Stimulated activated CD8-positive, alpha-beta memory T cell treated with anti-CD3 and anti-CD28 coated beads, Interleukin-2, amount 100 ng/mL, for 48 hours (primary cell): ENCODE data around the gene TRPM2.

Source experiments
- DNase-seq, 2 donors: peaks; one replicate each; pipeline ENCODE4 v3.0.0-alpha.2; 2020; ENCODE audit warnings: low read depth in 2 of 2

Gene TRPM2

DNA sequence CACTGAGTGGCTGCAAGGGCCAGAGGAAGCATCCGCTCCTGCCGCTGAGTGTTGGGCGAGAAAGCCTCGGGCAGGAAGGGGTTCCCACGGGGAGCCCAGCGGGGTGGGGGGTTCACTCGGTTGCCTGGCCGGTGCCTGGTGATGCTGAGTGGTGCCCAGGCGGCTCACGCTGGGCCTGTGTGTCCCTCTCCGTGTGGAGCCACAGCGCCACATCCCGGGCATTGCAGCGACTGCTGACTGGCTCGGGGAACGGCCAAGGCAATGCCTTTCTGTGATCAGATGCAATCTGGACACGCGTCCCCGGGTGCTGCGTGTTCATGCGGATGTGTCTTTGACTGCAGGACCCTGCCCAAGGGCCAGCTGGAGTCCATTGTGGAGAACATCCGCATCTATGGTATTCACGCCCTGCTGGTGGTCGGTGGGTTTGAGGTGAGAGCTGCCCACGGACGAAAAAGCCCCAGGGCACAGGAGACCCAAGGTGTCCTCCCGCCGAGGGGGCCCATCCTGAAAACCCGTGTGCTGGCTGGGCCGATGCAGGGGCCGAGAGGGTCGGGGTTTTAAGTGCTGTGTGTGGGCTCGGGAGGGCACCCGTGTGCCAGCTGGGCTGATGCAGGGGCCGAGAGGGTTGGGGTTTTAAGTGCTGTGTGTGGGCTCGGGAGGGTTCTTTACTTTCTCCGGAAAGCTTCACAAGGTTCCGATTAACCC, 30.6 kb upstream of the TRPM2 start:
- no peak for DNase-seq

DNA sequence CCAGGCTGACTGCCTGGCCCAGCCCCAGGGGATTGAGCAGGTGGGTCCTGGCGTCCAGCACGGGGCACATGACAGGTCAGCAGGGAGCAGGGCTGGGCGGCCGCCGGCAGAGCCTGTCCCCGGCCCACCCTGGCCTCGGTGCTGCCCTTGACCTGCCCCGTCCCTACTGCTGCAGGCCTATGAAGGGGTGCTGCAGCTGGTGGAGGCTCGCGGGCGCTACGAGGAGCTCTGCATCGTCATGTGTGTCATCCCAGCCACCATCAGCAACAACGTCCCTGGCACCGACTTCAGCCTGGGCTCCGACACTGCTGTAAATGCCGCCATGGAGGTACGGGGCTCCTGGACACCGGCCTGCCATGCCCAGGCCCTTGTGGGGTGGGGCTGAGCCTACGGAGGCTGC, 29.8 kb upstream of the TRPM2 start:
- DNase-seq = no peak

- no peak for DNase-seq
Observed at GRCh38 chr21:44324106-44324853, 29.1 kb upstream of the TRPM2 start.

DNA sequence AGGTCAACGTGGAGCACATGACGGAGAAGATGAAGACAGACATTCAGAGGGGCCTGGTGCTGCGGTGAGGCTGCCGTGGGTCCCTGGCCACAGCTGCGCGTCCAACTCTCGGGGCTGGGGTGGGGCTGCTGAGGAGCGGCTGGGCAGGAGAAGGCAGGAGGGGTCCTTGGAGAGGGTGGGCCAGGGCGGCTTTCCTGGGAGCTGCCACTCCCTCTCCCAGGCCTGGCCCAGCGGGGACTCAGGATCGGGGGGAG, 28.6 kb upstream of the TRPM2 start:
- DNase-seq = no peak

DNA sequence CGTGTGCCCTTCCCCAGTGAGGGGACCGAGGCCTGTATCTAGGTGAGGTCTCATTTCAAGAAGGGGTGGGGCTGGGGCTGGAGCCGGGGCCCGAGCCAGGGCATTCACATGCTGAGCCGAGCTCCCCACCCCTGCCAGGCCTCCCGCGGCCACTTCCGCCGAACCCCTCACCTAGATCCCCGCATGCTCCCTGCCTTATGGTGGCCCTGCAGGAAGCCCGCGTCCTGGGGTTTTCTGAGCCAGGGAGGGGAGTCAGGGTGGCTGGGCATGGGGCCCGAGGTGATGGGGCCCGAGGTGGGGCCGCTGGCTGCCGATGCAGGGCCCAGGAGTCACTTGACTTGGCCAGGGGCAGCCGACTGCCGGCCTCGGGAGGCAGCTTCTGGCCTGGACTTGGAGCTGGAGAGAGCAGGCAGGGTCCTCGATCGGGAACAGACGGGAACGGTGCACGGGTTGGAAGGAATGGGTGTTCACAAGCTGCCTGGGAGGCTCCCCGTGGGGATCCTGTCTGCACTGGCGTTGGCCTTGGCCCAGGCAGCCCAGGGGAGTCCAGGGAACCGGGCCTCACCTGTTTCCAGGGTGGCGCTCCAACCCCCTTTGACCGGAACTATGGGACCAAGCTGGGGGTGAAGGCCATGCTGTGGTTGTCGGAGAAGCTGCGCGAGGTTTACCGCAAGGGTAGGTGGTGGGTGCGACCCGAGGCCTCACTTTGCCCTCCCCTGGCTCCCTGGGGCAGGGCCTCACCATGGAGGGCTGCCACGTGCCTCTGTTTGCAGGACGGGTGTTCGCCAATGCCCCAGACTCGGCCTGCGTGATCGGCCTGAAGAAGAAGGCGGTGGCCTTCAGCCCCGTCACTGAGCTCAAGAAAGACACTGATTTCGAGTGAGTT, 27.8 kb upstream of the TRPM2 start:
- no peak for DNase-seq

GRCh38 chr21:44326272-44326647, 27.2 kb upstream of the TRPM2 start:
- DNase-seq = no peak

DNA sequence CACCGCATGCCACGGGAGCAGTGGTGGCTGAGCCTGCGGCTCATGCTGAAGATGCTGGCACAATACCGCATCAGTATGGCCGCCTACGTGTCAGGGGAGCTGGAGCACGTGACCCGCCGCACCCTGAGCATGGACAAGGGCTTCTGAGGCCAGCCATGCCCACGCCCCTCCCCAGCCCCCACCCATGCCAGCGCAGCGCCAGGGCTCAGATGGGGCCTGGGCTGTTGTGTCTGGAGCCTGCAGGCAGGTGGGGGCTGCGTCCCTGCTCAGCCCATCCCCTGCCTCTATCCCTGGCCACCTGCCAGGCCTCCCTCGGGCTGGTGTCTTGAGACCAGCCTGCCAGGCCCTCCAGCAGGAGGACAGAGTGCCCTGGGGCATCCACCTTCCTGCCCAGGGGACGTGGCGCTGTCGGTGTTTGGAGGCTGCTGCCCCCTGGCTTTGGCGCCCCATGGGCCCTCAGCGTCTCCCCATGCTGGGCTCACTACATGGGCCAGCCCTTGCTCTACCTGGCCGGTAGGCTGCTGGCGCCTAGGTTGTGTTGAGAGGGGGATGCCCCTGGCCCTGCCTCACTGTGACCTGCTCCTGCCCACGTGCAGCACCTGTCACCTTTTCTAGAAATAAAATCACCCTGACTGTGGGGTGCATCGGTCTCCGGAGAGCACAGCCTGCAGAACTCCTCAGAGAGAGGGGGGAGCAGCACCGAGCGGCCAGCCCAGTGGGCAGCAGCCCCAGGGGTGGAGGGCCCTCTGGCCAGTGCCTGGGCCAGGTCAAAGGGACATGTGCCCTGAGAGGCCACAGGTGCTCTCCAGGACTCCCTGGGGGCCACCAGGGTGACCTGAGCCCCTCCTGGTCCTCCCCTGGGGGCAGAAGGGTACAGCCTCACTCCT, 26.5 kb upstream of the TRPM2 start:
- DNase-seq = no peak

GRCh38 chr21:44327603-44327974, 25.8 kb upstream of the TRPM2 start:
- no peak for DNase-seq

- DNase-seq = no peak
Observed at GRCh38 chr21:44328242-44328895, 25.1 kb upstream of the TRPM2 start.

GRCh38 chr21:44329086-44329889, 24.1 kb upstream of the TRPM2 start:
- DNase-seq = no peak

DNA sequence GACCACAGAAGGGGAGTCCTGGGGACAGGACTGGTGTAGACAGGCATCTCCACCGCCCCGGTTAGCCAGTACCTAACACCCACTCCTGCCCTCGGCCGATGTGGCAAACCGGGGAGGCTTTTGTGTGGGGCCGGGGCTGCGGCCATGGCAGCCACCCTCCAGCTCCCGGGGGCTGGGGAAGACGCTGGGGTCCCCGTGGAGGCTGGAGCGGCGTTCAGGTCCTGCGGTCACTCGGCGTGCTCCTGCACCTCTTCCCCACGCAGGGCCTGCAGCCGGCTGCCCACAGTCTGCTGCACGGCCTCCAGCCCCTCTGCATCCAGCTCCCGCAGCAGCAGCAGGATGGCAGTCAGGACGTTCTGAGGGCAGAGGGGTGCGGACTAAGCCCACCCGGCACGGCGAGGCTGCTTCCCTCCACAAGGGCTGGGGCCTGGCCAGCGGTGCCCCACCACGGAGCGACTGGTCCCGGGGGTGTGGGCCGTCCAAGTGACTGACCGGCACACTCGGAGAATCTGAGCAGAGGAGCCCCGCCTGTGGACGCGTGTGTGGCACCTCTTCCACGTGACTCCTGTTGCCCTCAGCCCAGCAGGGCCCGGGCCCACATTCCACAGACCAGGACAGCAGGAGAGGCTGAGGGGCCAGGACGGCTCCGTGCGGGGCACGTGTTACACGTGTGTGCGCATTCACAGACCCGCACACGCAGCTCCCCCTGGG, 23.3 kb upstream of the TRPM2 start:
- DNase-seq = no peak

- DNase-seq = no peak
Observed at GRCh38 chr21:44330698-44331097, 22.7 kb upstream of the TRPM2 start.

DNA sequence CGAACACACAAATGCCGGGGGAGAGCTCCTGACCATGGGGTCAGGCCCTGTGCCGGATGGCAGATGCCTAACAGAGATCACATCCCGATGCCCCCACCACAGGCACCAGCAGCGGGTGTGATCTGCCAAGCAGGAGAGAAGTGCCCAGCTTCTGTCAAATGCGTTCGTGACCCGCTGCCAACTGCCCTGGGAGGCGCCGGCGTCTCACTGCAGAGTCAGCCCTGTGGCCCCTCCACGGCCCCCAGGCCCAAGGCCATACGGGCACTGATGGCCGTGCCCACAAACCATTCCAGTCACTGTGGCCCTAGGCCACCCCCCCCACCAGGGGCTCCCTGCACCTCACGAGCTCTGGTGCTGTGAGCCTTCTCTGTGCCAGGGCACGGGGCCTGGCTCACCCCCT, 22.2 kb upstream of the TRPM2 start:
- no peak for DNase-seq

GRCh38 chr21:44331650-44332307, 21.6 kb upstream of the TRPM2 start:
- DNase-seq = no peak

GRCh38 chr21:44332383-44332782, 21.0 kb upstream of the TRPM2 start:
- DNase-seq = no peak

DNA sequence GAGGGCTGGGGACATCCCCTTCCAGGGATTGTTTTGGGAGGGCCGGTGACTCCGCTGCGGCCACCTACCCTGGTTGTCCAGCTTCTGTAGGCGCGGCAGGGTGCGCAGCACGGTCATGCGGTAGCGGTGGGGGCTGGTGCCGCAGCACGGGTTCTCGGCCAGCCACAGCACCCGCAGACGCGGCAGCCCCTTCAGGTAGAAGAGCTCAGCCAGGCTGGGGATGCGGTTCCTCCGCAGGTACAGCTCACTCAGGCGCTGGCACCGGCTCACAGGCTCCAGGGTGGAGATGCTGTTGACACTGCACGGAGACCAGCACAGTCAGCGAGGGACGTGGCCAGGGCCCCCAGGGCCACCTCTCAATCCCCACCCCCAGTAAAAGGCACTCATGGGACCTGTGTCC, 20.5 kb upstream of the TRPM2 start:
- DNase-seq = no peak

DNA sequence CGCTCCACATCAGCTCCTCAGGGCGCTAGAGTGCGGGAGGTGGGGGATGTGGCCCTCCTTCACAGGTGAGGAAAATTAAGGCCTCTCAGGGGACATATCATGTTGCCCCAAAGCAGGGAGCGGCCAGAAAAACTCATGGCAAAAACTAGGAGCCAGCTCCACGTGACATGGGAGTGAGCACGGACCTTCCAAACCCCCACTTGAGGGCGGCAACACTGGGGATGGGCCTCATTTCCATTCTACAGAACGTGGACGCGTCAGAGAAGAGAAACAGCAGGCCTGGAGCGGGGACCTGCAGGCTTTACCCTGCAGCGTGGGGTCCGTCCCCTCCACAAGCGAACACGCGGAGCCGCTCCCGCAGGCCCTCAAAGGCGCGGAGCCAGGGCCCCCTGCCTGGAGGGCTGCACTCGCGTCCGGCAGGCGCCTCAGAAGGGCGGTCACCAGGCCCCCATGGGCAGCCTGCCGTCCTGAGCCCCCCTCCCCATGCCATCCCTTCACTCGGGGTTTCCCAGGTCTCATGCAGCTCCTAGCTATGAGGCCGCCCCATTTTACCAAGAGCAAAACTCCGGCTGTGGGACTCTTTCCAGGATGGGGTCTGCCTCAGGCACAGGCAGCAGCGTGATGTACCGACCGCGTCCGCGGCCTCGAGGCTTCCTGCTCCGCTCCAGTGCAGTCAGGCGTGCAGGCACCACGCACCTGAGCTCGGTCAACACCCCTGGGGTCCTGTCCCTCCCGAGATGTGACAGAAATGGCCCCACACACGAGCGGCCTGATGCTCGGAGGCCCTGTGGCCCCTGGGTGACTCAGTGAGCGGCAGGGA, 19.7 kb upstream of the TRPM2 start:
- DNase-seq = no peak

DNA sequence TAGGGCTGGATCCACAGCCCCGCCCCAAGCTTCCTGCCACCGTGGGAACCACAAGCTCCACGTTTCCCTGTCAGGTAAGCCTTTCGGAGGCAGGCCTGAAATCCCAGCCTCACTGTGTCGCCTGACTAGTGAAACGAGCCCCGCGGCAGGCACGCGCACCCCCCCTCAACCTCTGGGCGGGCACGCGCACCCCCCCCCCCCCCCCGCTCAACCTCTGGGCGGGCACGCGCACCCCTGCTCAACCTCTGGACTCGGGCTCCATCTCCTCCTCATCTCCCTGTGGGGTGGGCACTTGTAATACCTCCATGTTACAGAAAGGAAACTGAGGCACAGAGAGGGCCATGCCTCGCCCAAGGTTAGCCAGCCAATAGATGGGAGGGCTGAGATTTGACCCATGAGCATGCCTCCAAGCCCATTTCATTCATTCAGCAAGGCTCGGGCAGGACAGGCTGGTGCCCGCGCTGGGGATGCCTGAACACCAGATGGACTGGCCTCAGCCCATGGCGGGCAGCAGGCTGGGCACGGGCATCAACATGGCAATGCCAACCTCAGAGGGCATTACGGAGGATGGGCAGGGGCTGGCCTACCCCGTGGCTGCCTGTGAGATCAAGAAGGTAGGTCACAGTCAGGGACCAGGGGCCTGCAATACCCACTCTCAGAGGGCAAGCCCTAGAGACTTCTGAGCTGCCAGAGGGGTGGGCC, 18.9 kb upstream of the TRPM2 start:
- DNase-seq = no peak
